Measurements from ENCODE around the gene CAMTA1.
A peak's percentile ranks its signal among the peaks of the same experiment; 100 is the strongest.
"Not testable (repeated sequence)": the region's sequence is repeated elsewhere in the genome, so short reads cannot be mapped to it uniquely, and the experiment has no call there.

The CAMTA1 gene

GRCh38 chr1:7783826-7784491 lies 998.7 kb downstream of the CAMTA1 start, which contains the start of gene PER3:
Gene PER3, plus strand, starts transcription at chr1:7784291. Its CDS starts 587 bp downstream, at chr1:7784878.
- peak; percentile 34 for DNase-seq

GRCh38 chr1:7784492-7785071 lies 999.3 kb downstream of the CAMTA1 start:
- no peak for DNase-seq

GRCh38 chr1:7785108-7785507 lies 999.9 kb downstream of the CAMTA1 start:
- no peak for DNase-seq

- DNase-seq = no peak
Observed at GRCh38 chr1:7786795-7787194, 1001.5 kb downstream of the CAMTA1 start.

DNA sequence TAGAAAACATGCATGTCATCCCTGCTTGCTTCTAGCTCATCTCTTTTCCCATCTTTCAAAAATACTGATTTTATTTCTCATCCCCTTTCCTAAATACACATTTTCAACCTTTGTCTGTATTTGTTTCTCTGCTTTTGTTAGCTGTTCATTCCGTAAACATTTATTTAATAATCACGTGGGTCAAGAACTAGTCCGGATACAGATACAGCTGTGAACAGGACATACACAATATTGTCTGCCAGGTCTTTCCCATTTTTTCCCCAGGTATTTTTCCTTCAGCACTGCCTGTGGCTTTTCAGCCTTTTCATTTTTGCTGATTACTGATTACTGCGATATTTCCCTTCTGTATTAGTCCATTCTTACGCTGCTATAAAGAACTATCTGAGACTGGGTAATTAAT lies 1004.6 kb downstream of the CAMTA1 start:
- no peak for DNase-seq

GRCh38 chr1:7791027-7791426 lies 1005.8 kb downstream of the CAMTA1 start:
- not testable (repeated sequence) for DNase-seq

- no peak for DNase-seq
Observed at GRCh38 chr1:7795406-7795805, 1010.2 kb downstream of the CAMTA1 start.

- DNase-seq = no peak
Observed at GRCh38 chr1:7805460-7805859, 1020.2 kb downstream of the CAMTA1 start.

- DNase-seq = no peak
Observed at GRCh38 chr1:7808253-7808844, 1023.1 kb downstream of the CAMTA1 start.

DNA sequence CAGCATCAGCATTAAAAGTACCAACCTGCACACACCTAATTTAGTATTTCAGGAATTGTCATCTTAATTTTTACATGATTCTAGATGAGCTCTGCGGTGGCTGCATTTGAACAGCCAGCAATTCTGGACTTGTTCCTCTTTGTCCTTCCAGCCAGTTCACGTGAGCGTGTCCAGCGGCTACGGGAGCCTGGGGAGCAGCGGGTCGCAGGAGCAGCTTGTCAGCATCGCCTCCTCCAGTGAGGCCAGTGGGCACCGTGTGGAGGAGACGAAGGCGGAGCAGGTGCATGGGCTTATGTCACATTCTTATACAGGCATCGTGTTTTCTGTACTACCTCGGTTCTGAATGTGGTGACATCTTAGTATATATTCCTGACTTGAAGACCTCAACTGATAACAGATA lies 1024.5 kb downstream of the CAMTA1 start:
- DNase-seq = no peak

- no peak for DNase-seq
Observed at GRCh38 chr1:7810395-7810794, 1025.1 kb downstream of the CAMTA1 start.

GRCh38 chr1:7811476-7811875 lies 1026.2 kb downstream of the CAMTA1 start:
- DNase-seq = no peak

DNA sequence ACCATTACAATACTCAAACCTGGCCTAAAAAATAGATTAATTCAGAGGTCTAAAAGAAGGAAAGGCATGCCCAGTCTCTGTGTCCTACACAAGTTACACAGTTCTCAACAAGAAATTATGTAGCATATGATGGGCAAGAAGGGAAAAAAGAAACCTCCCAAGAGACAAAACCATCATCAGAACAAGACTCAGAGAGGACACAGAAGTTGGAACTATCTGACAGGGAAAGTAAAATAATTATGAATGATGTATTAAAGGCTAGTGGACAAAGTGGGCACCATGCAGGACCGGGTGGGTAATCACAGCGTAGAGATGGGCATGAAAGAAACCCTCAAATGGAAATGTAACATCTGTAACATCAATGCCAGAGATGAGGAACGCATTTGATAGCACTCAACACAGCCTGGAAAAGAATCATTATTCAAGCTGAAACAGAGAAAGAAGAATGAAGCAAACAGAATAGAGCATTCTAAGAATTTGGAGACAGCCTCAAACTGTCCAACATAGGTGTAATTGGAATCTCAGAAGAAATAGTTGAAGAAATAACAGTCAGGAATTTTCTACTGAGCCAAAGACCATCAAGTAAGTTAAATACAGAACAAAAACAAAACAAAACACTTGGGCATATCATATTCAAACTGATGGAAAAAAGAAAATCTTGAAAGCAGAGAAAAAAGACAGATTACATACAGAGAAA lies 1028.6 kb downstream of the CAMTA1 start:
- no peak for DNase-seq
